K562 (cell line): ENCODE results near the gene CCAR1. TPM values are rescaled to one million over a fixed set of nuclear protein-coding genes. Genes with fewer than 3 reads are reported as not detected.

ENCODE experiments used
- ARHGAP35 ChIP-seq: fragments of 450-650 bp; IDR thresholded peaks from 2 replicates; pipeline ENCODE4 v1.6.1; 2018; ENCODE audit not compliant: partially characterized antibody
- ARID2 ChIP-seq: fragments of 450-650 bp; IDR thresholded peaks from 2 replicates; pipeline ENCODE4 v1.6.1; 2017; ENCODE audit warnings: antibody characterized with exemption, mild to moderate bottlenecking
- CBFB ChIP-seq: sonication (generic); formaldehyde crosslinking; IDR thresholded peaks from 2 replicates; pipeline ENCODE4 v1.4.0; 2020; ENCODE audit warnings: mild to moderate bottlenecking, missing genetic modification reagents
- DACH1 ChIP-seq: fragments of 450-650 bp; IDR thresholded peaks from 2 replicates; pipeline ENCODE4 v1.6.1; 2018; ENCODE audit not compliant: partially characterized antibody
- FOXK1 ChIP-seq: sonication (generic); formaldehyde crosslinking; IDR thresholded peaks from 2 replicates; pipeline ENCODE4 v1.8.0; 2022; ENCODE audit warnings: missing genetic modification reagents, mild to moderate bottlenecking, borderline replicate concordance
- HNRNPUL1 ChIP-seq: fragments of 200-400 bp; formaldehyde crosslinking; IDR thresholded peaks from 2 replicates; pipeline ENCODE4 v1.6.1; 2017; ENCODE audit warnings: low read length
- MECOM ChIP-seq: fragments of 250-450 bp; sonication (Bioruptor Pico); IDR thresholded peaks from 2 replicates; pipeline ENCODE4 v1.8.0; 2022; ENCODE audit warnings: inconsistent platforms
- MEF2A ChIP-seq: IDR thresholded peaks from 2 replicates; pipeline ENCODE4 v1.6.1; 2011; ENCODE audit warnings: low read depth, mild to moderate bottlenecking, low read length, moderate library complexity; ENCODE audit not compliant: control insufficient read depth
- NCOA1 ChIP-seq: fragments of 450-650 bp; IDR thresholded peaks from 2 replicates; pipeline ENCODE4 v1.6.1; 2016; ENCODE audit warnings: low read depth
- SIRT6 ChIP-seq: IDR thresholded peaks from one replicate; pipeline ENCODE4 v1.6.1; 2012; ENCODE audit warnings: low read depth, mild to moderate bottlenecking, control low read depth, inconsistent platforms, low read length, moderate library complexity
- SUPT5H ChIP-seq: fragments of 450-650 bp; IDR thresholded peaks from 2 replicates; pipeline ENCODE4 v1.6.1; 2016
- TBP ChIP-seq: optimal IDR thresholded peaks from 2 replicates; pipeline ENCODE3; 2011; ENCODE audit warnings: low read depth, low read length, improper control_type of control experiment
- YY1 ChIP-seq, 3 experiments: IDR thresholded peaks; 2 replicates each; pipeline ENCODE4 v1.6.1; 2011; ENCODE audit warnings: low read length in 2 of 3, mild to moderate bottlenecking in 2 of 3, moderate library complexity in 2 of 3, borderline replicate concordance in 1 of 3, control low read depth in 1 of 3, low read depth in 1 of 3; ENCODE audit not compliant: insufficient read depth in 3 of 3, insufficient replicate concordance in 2 of 3, control insufficient read depth in 1 of 3, insufficient read length in 1 of 3; ENCODE audit errors: extremely low read depth in 1 of 3
- ZFP30 ChIP-seq: fragments of 250-450 bp; sonication (Bioruptor Pico); IDR thresholded peaks from 2 replicates; pipeline ENCODE4 v1.8.0; 2022; ENCODE audit warnings: moderate library complexity, mild to moderate bottlenecking, inconsistent platforms, borderline replicate concordance
- ZNF253 ChIP-seq: fragments of 250-450 bp; sonication (Bioruptor Pico); conservative IDR thresholded peaks from 2 replicates; pipeline ENCODE4 v1.6.1; 2021; ENCODE audit warnings: mild to moderate bottlenecking
- ZNF507 ChIP-seq: conservative IDR thresholded peaks from 2 replicates; pipeline ENCODE4 v1.6.1; 2017; ENCODE audit warnings: missing genetic modification characterization, missing compliant biosample characterization
- polyA plus RNA-seq, 8 experiments: library from polyadenylated mRNA; depleted of rRNA in 4 of 8; stranded (reverse) in 5 of 8; unstranded in 3 of 8; fragments of >200 nt; fragmentation: Nextera tagmentation in 2 of 8; fragmentation: Illumina TruSeq in 1 of 8; extraction: Ambion mirVana in 2 of 8; extraction: Trizol in 1 of 8; gene quantifications; 2 replicates each; pipeline versions ENCODE4 v1.2.1 to v1.2.3, GENCODE V29; 2011 to 2014; ENCODE audit warnings: inconsistent platforms in 1 of 8, missing spikeins in 1 of 8
- total RNA-seq, 7 experiments: library from RNA; depleted of rRNA in 6 of 7; stranded (reverse); fragments of >200 nt in 6 of 7; fragmentation: Illumina TruSeq in 2 of 7; extraction: Trizol in 2 of 7; gene quantifications; 2 replicates each; pipeline versions ENCODE4 v1.2.1 to v1.2.3, GENCODE V29; 2011 to 2021; ENCODE audit warnings: low replicate concordance in 1 of 7
- TF ChIP-seq, protein P1 (sequence below): fragments of 450-650 bp; IDR thresholded peaks from 2 replicates; pipeline ENCODE4 v1.7.0; 2016; ENCODE audit warnings: borderline replicate concordance
- TF ChIP-seq, protein P2 (sequence below): fragments of 450-650 bp; formaldehyde crosslinking; IDR thresholded peaks from 2 replicates; pipeline ENCODE4 v1.4.0; 2022; ENCODE audit warnings: missing genetic modification characterization
- TF ChIP-seq, protein P3 (sequence below), 2 experiments: IDR thresholded peaks; 2 replicates each; pipeline ENCODE4 v1.6.1; 2012; ENCODE audit warnings: improper control_type of control experiment in 2 of 2, low read depth in 2 of 2, low read length in 2 of 2, borderline replicate concordance in 1 of 2
- TF ChIP-seq, protein P4 (sequence below): sonication (generic); formaldehyde crosslinking; IDR thresholded peaks from 2 replicates; pipeline ENCODE4 v1.8.1; 2022; ENCODE audit warnings: missing genetic modification reagents
- TF ChIP-seq, protein P5 (sequence below), 2 experiments: fragments of 450-650 bp in 1 of 2; sonication (generic) in 1 of 2; formaldehyde crosslinking; conservative IDR thresholded peaks; 2 replicates each; pipeline versions ENCODE4 v1.4.0 to v1.8.1; 2020 to 2022; ENCODE audit warnings: mild to moderate bottlenecking in 1 of 2, missing genetic modification reagents in 1 of 2

The CCAR1 gene
- total and polyA plus RNA-seq, 9 of the 15 experiments (the other 6 are each of a cell fraction or from before 2014, with no cell fraction given), result 44.8 to 173 (median 111) TPM

DNA sequence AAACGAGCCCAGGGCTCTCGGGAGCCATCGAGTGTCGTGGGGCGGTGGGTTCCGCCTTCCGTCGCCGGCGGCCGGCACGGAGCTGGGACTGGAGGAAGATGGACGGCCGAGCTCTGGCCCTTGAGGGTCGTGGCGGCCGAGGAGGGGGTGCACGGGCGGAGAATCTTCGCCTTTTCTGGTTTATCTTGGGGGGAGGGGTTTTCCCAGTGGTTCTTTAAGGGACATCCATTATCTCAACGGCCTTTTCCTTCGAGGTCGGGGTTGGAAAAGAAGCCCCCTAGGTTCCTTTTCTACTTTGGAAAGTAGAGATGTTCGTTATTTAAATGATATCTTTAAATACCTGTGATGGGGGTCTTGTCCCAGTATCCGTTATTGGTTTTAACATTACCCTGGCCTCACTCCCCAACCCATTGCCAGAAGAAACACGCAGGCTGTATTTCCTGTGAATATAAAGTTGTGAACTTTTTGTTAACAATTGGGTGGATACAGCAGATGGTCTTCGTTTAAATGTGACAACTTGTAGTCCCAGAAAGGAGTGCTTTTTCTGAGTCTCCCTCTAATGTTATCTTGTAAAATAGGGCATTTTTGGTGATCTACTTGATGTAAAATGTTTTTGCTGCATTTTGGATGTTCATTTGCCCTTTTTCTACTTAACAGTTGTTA, 765 bp downstream of the CCAR1 start (continued):
- TF ChIP-seq, protein P1, sequence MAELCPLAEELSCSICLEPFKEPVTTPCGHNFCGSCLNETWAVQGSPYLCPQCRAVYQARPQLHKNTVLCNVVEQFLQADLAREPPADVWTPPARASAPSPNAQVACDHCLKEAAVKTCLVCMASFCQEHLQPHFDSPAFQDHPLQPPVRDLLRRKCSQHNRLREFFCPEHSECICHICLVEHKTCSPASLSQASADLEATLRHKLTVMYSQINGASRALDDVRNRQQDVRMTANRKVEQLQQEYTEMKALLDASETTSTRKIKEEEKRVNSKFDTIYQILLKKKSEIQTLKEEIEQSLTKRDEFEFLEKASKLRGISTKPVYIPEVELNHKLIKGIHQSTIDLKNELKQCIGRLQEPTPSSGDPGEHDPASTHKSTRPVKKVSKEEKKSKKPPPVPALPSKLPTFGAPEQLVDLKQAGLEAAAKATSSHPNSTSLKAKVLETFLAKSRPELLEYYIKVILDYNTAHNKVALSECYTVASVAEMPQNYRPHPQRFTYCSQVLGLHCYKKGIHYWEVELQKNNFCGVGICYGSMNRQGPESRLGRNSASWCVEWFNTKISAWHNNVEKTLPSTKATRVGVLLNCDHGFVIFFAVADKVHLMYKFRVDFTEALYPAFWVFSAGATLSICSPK, result no peak
- TF ChIP-seq CBFB, result no peak
- TF ChIP-seq YY1 (IDR thresholded peaks at IDR 0.05; ENCODE audit: borderline replicate concordance in 1 of 3, control insufficient read depth in 1 of 3, extremely low read depth in 1 of 3, insufficient read depth in 3 of 3, insufficient read length in 1 of 3, insufficient replicate concordance in 2 of 3, low read depth in 1 of 3, low read length in 2 of 3), result peak in 1 of 3 experiments; percentile 4
- no peak for TF ChIP-seq ZFP30 (CRISPR knock-in tag)
- TF ChIP-seq, protein P2, sequence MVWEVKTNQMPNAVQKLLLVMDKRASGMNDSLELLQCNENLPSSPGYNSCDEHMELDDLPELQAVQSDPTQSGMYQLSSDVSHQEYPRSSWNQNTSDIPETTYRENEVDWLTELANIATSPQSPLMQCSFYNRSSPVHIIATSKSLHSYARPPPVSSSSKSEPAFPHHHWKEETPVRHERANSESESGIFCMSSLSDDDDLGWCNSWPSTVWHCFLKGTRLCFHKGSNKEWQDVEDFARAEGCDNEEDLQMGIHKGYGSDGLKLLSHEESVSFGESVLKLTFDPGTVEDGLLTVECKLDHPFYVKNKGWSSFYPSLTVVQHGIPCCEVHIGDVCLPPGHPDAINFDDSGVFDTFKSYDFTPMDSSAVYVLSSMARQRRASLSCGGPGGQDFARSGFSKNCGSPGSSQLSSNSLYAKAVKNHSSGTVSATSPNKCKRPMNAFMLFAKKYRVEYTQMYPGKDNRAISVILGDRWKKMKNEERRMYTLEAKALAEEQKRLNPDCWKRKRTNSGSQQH (CRISPR knock-in tag), result no peak
- TF ChIP-seq, protein P3, sequence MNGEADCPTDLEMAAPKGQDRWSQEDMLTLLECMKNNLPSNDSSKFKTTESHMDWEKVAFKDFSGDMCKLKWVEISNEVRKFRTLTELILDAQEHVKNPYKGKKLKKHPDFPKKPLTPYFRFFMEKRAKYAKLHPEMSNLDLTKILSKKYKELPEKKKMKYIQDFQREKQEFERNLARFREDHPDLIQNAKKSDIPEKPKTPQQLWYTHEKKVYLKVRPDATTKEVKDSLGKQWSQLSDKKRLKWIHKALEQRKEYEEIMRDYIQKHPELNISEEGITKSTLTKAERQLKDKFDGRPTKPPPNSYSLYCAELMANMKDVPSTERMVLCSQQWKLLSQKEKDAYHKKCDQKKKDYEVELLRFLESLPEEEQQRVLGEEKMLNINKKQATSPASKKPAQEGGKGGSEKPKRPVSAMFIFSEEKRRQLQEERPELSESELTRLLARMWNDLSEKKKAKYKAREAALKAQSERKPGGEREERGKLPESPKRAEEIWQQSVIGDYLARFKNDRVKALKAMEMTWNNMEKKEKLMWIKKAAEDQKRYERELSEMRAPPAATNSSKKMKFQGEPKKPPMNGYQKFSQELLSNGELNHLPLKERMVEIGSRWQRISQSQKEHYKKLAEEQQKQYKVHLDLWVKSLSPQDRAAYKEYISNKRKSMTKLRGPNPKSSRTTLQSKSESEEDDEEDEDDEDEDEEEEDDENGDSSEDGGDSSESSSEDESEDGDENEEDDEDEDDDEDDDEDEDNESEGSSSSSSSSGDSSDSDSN (IDR thresholded peaks at IDR 0.05; ENCODE audit: borderline replicate concordance in 1 of 2, low read depth in 2 of 2, low read length in 2 of 2), result no peak
- TF ChIP-seq SUPT5H, result no peak
- TF ChIP-seq TBP, result no peak
- TF ChIP-seq ZNF507 (tag), result no peak
- TF ChIP-seq MEF2A, result no peak
- TF ChIP-seq HNRNPUL1, result no peak
- TF ChIP-seq, protein P4, sequence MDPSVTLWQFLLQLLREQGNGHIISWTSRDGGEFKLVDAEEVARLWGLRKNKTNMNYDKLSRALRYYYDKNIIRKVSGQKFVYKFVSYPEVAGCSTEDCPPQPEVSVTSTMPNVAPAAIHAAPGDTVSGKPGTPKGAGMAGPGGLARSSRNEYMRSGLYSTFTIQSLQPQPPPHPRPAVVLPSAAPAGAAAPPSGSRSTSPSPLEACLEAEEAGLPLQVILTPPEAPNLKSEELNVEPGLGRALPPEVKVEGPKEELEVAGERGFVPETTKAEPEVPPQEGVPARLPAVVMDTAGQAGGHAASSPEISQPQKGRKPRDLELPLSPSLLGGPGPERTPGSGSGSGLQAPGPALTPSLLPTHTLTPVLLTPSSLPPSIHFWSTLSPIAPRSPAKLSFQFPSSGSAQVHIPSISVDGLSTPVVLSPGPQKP (CRISPR knock-in tag), result no peak
- no peak for TF ChIP-seq SIRT6
- no peak for TF ChIP-seq ARHGAP35
- TF ChIP-seq MECOM (CRISPR knock-in tag), result no peak
- no peak for TF ChIP-seq ARID2
- TF ChIP-seq, protein P5, sequence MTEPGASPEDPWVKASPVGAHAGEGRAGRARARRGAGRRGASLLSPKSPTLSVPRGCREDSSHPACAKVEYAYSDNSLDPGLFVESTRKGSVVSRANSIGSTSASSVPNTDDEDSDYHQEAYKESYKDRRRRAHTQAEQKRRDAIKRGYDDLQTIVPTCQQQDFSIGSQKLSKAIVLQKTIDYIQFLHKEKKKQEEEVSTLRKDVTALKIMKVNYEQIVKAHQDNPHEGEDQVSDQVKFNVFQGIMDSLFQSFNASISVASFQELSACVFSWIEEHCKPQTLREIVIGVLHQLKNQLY (CRISPR knock-in tag; conservative IDR thresholded peaks at IDR 0.05), result no peak
- TF ChIP-seq DACH1, result no peak
- no peak for TF ChIP-seq NCOA1
- peak; percentile 11; the same call in 1 of the 2 replicates for TF ChIP-seq FOXK1
- TF ChIP-seq ZNF253 (CRISPR knock-in tag), result no peak
